Measurements from ENCODE around the gene UGT1A6. TPM values are rescaled to one million over a fixed set of nuclear protein-coding genes. Genes with fewer than 3 reads are reported as not detected.

The UGT1A6 gene
- total and polyA plus RNA-seq, 2 of the 13 experiments (the other 11 are each of a cell fraction or from before 2014, with no cell fraction given): 0.25 TPM; not detected in 1

GRCh38 chr2:233817995-233818638, 125.4 kb downstream of the UGT1A6 start (continued):
- TF ChIP-seq ZNF33B (CRISPR knock-in tag; IDR thresholded peaks at IDR 0.05) (no peak), RAD21 (CRISPR knock-in tag; IDR thresholded peaks at IDR 0.05) (no peak), ARID5B (CRISPR knock-in tag; IDR thresholded peaks at IDR 0.05) (0 out of 2 replicates have a peak, but pooled peaks have one; percentile 14), ZNF75D (CRISPR knock-in tag; IDR thresholded peaks at IDR 0.05; ENCODE audit: borderline replicate concordance) (no peak), ZFY (CRISPR knock-in tag; IDR thresholded peaks at IDR 0.05) (peak; percentile 61), SRSF1 (optimal IDR thresholded peaks at IDR 0.05; ENCODE audit: low read depth, low read length) (no peak), KDM5B (CRISPR knock-in tag; IDR thresholded peaks at IDR 0.05; ENCODE audit: borderline replicate concordance) (peak; percentile 41; the same call in 1 of the 2 replicates), ATF4 (CRISPR knock-in tag; IDR thresholded peaks at IDR 0.05) (no peak), NRL (CRISPR knock-in tag; IDR thresholded peaks at IDR 0.05; ENCODE audit: borderline replicate concordance) (no peak), NFKBIZ (CRISPR knock-in tag; IDR thresholded peaks at IDR 0.05) (no peak), BORCS8-MEF2B (CRISPR knock-in tag; IDR thresholded peaks at IDR 0.05) (no peak), HNF4G (IDR thresholded peaks at IDR 0.05; ENCODE audit: borderline replicate concordance, low read depth, low read length) (0 out of 2 replicates have a peak, but pooled peaks have one; percentile 40), HNF4G (CRISPR knock-in tag; IDR thresholded peaks at IDR 0.05; ENCODE audit: borderline replicate concordance, low read depth) (no peak), JDP2 (CRISPR knock-in tag; IDR thresholded peaks at IDR 0.05; ENCODE audit: borderline replicate concordance) (no peak), ZNF274 (CRISPR knock-in tag; IDR thresholded peaks at IDR 0.05) (0 out of 2 replicates have a peak, but pooled peaks have one; percentile 35), ZSCAN12 (CRISPR knock-in tag; IDR thresholded peaks at IDR 0.05) (no peak), RXRA (CRISPR knock-in tag; IDR thresholded peaks at IDR 0.05) (0 out of 2 replicates have a peak, but pooled peaks have one; percentile 6), ZNF225 (CRISPR knock-in tag; IDR thresholded peaks at IDR 0.05) (peak; percentile 5; the same call in 1 of the 2 replicates), ZNF781 (CRISPR knock-in tag; IDR thresholded peaks at IDR 0.05; ENCODE audit: borderline replicate concordance, not compliant biosample characterization) (no peak), ZNF282 (IDR thresholded peaks at IDR 0.05; ENCODE audit: partially characterized antibody) (no peak), ZNF263 (CRISPR knock-in tag; IDR thresholded peaks at IDR 0.05) (no peak), TCF7 (IDR thresholded peaks at IDR 0.05; ENCODE audit: low read depth) (no peak), ZNF550 (CRISPR knock-in tag; IDR thresholded peaks at IDR 0.05; ENCODE audit: borderline replicate concordance) (no peak), CTCF (CRISPR knock-in tag; IDR thresholded peaks at IDR 0.05) (peak; percentile 39)

All from HepG2 (cell line).